Activated effector memory CD4-positive, alpha-beta T cell treated with Interleukin-2 at 50 U/mL for 16 hours (primary cell): ENCODE measurements around the gene SUGP2.

Experiments used
- DNase-seq: peaks from one replicate; pipeline ENCODE4 v3.0.0-alpha.2; 2020

The SUGP2 gene

GRCh38 chr19:18948976-18949356 lies 84.4 kb downstream of the SUGP2 start:
- DNase-seq, result no peak

GRCh38 chr19:18948075-18948975 lies 85.0 kb downstream of the SUGP2 start:
- DNase-seq, result no peak

- DNase-seq, result no peak
Observed at GRCh38 chr19:18946918-18947317, 86.4 kb downstream of the SUGP2 start.

- no peak for DNase-seq
Observed at GRCh38 chr19:18946335-18946734, 87.0 kb downstream of the SUGP2 start.

DNA sequence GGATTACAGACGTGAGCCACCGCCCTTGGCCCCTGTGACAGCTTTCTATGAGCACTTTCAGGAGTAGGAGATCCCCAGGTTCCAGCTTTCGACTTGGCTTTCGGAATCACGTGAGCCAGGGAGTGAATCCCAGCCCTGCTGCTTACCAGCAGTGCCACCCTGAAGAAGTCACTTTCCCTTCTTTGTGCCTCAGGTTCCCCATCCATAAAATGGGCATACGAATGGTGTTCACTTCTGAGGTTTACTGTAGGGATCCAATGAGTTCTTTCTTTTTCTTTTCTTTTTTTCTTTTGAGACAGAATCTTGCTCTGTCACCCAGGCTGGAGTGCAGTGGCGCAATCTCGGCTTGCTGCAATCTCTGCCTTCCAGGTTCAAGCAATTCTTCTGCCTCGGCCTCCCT lies 88.0 kb downstream of the SUGP2 start:
- no peak for DNase-seq

- DNase-seq, result no peak
Observed at GRCh38 chr19:18943465-18943864, 89.9 kb downstream of the SUGP2 start.

DNA sequence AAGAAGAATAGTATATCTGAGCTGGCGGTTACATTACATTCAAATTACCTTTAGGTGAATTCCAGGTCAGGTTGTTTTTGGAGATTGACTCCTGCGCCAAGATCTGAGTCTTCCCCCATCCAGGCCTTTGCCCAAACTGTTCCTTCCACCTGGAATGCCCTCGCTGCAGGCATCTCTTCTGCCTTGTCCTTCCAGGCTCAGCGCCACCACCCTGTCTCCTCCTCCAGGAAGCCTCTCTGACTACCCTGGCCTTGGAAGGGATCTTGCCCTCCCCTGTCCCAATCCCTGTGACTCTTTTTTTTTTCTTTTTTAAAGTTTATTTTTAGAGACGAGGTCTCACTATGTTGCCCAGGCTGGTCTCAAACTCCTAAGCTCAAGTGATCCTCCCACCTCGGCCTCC lies 90.6 kb downstream of the SUGP2 start:
- DNase-seq, result no peak

DNA sequence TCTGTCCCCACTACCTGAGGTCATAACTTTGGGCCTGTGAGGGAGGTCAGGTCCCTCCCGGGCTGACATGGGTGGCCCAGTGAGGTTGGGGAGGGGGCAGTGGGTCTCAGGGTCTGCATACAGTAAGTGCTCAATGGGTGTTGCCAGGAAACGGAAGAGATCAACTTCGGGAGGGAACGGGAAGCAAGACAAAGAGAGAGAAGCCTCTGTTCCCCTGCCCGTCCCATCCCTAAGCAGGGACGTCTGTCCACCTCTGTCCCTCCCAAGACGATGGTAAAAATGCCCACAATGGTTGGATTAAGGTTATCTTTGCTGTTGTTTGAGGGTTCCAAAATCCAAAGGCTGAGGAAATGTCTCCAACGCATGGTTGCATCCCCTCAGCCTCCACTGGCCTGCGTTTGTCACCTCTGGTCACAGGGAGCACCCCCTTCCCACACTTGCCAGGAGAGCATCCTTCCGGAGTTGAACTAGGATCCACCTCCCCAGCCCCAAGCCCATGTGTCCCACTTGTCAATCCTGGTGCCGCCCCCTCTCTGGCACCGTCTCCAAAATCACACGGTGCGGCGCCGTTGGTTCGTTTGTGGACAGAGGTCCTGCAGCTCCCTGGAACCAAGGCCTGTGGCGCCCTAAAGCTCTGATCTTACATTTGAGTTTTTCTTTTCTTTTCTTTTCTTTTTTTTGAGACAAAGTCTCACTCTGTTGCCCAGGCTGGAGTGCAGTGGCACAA lies 91.5 kb downstream of the SUGP2 start:
- DNase-seq, result no peak
